SK-N-SH (cell line): ENCODE measurements around the gene PCDHGA1.
A peak's percentile ranks its signal among the peaks of the same experiment; 100 is the strongest.

Experiments used
- CTCF ChIP-seq: fragments of 200-600 bp; sonication (generic); IDR thresholded peaks from 2 replicates; pipeline ENCODE4 v1.6.1; 2017; ENCODE audit warnings: antibody characterized with exemption, mild to moderate bottlenecking, moderate library complexity
- SIN3A ChIP-seq: IDR thresholded peaks from 2 replicates; pipeline ENCODE4 v1.6.1; 2012; ENCODE audit warnings: low read depth, mild to moderate bottlenecking, low read length, moderate library complexity, borderline replicate concordance

- TF ChIP-seq CTCF (peak; percentile 88), SIN3A (no peak)
These were observed 182.1 kb downstream of the PCDHGA1 start for GRCh38 chr5:141512390-141512910.
